Stomach (tissue), 9 donors: Measurements from ENCODE around the gene PYGM. TPM values are rescaled to one million over a fixed set of nuclear protein-coding genes. Genes with fewer than 3 reads are reported as not detected.

ENCODE experiments used
- DNase-seq, 2 donors: peaks; one replicate each; pipeline versions ENCODE4 v3.0.0 to v3.0.0-alpha.2; 2013 to 2019
- H3K27ac ChIP-seq, 5 donors: fragments of 200-600 bp in 4 of 5; sonication (generic) in 4 of 5; one replicate each; pipeline ENCODE4 v1.5.1; 2013 to 2019; ENCODE audit warnings: mild to moderate bottlenecking in 1 of 5, moderate library complexity in 1 of 5
- H3K27me3 ChIP-seq, 3 donors: fragments of 200-600 bp; sonication (generic); one replicate each; pipeline ENCODE4 v1.5.1; 2017 to 2019; ENCODE audit warnings: mixed run types in 1 of 3
- H3K36me3 ChIP-seq, 4 donors: fragments of 200-600 bp; sonication (generic); 1 replicate in 3 of 4; 2 replicates in 1 of 4; pipeline ENCODE4 v1.5.1; 2016 to 2019
- H3K4me1 ChIP-seq, 4 donors: fragments of 200-600 bp; sonication (generic); one replicate each; pipeline ENCODE4 v1.5.1; 2016 to 2019
- H3K4me3 ChIP-seq, 4 donors: fragments of 200-600 bp; sonication (generic) in 3 of 4; one replicate each; pipeline ENCODE4 v1.5.1; 2016 to 2019; ENCODE audit warnings: mild to moderate bottlenecking in 1 of 4
- H3K9me3 ChIP-seq, 4 donors: fragments of 200-600 bp; sonication (generic); one replicate each; pipeline ENCODE4 v1.5.1; 2016 to 2019
- CTCF ChIP-seq, 7 experiments: fragments of 450-650 bp in 4 of 7; fragments of 200-600 bp in 3 of 7; sonication (generic) in 3 of 7; IDR thresholded peaks; one replicate each; pipeline ENCODE4 v1.5.1; 2016 to 2019; ENCODE audit warnings: antibody characterized with exemption in 7 of 7, control low read depth in 2 of 7, mild to moderate bottlenecking in 1 of 7
- EP300 ChIP-seq: sonication (generic); formaldehyde crosslinking; IDR thresholded peaks from one replicate; pipeline ENCODE4 v1.6.1; 2017; ENCODE audit warnings: antibody characterized with exemption
- POLR2A ChIP-seq, 4 donors: fragments of 450-650 bp; IDR thresholded peaks; one replicate each; pipeline ENCODE4 v1.6.1; 2016; ENCODE audit warnings: antibody characterized with exemption in 4 of 4, control low read depth in 2 of 4, mild to moderate bottlenecking in 1 of 4, moderate library complexity in 1 of 4
- POLR2AphosphoS5 ChIP-seq, 3 donors: sonication (generic); formaldehyde crosslinking; IDR thresholded peaks; one replicate each; pipeline ENCODE4 v1.6.1; 2016; ENCODE audit warnings: antibody characterized with exemption in 3 of 3
- WGBS, 5 donors: extraction: QIAGEN DNeasy Blood & Tissue Kit in 3 of 5; methylation state at CpG; one replicate each; pipeline versions ENCODE4 v1.1.5 to v1.1.7; 2013 to 2018; 5-methylcytosine and 5-hydroxymethylcytosine counted together
- intact Hi-C: fragments of 100-400 bp; cut with DNase I; formaldehyde crosslinking; loops from one replicate; pipeline ENCODE4 v1.15.1; 2023; ENCODE audit warnings: low total_unique reads
- polyA plus RNA-seq, 3 donors: library from polyadenylated mRNA; stranded (reverse); fragments of 200-250 nt; gene quantifications; one replicate each; pipeline ENCODE4 v1.2.3, GENCODE V29; 2013
- total RNA-seq, 5 donors: library from RNA; depleted of rRNA; stranded (reverse); fragments of >200 nt; gene quantifications; one replicate each; pipeline versions ENCODE4 v1.1.0 to v1.2.3, GENCODE V29; 2014 to 2016
- donor health status: healthy with polysubstance abuse.
- donor health status: Bipolar disorder and iron deficiency.
- donor health status: healthy.

PYGM gene
- total and polyA plus RNA-seq, 8 donors = 0.37 to 3.5 (median 1.8) TPM; not detected in 1

- no peak for TF ChIP-seq POLR2AphosphoS5 (IDR thresholded peaks at IDR 0.05)
- no peak for TF ChIP-seq POLR2A (IDR thresholded peaks at IDR 0.05)
- no peak for TF ChIP-seq EP300
- no peak for TF ChIP-seq CTCF (IDR thresholded peaks at IDR 0.05)
- intact Hi-C loops = no loop called here
- 77 to 83% (median 78%) methylated on average over 12 to 15 of the region's 15 CpGs for WGBS, 5 donors
- no peaks in the 10 kb centered on the region for H3K9me3 ChIP-seq
- H3K4me3 ChIP-seq = no peak overlapping the region
- no peaks in the 10 kb centered on the region for H3K36me3 ChIP-seq
- no peak overlapping the region for H3K27ac ChIP-seq
- H3K4me1 ChIP-seq = peaks cover 6 to 14% (median 10%) of the 10 kb centered on the region in 4 donors
- no peak for DNase-seq
- peaks cover 7 to 99% (median 82%) of the 10 kb centered on the region in 3 donors for H3K27me3 ChIP-seq
These were observed 41.5 kb downstream of the PYGM start for GRCh38 chr11:64718084-64718779.

GRCh38 chr11:64717268-64717578 lies 42.6 kb downstream of the PYGM start:
- no peaks in the 10 kb centered on the region for H3K9me3 ChIP-seq
- peak in 1 of 2 donors; percentile 5 for DNase-seq
- H3K27ac ChIP-seq = no peak overlapping the region
- TF ChIP-seq POLR2A (IDR thresholded peaks at IDR 0.05) = no peak
- TF ChIP-seq CTCF (IDR thresholded peaks at IDR 0.05) = no peak
- TF ChIP-seq EP300 = no peak
- no peak for TF ChIP-seq POLR2AphosphoS5 (IDR thresholded peaks at IDR 0.05)
- no peak overlapping the region for H3K4me3 ChIP-seq
- peaks cover 14 to 100% (median 85%) of the 10 kb centered on the region in 3 donors for H3K27me3 ChIP-seq
- H3K4me1 ChIP-seq = peaks cover 11 to 17% (median 16%) of the 10 kb centered on the region in 4 donors
- 47 to 79% (median 58%) methylated on average over 2 to 4 of the region's 4 CpGs for WGBS, 5 donors
- no peaks in the 10 kb centered on the region for H3K36me3 ChIP-seq
- intact Hi-C loops = no loop called here

GRCh38 chr11:64716473-64717267 lies 43.1 kb downstream of the PYGM start:
- Histone ChIP-seq H3K4me1 (peaks cover 12 to 23% (median 19%) of the 10 kb centered on the region in 4 donors), H3K27ac (no peak overlapping the region), H3K9me3 (no peaks in the 10 kb centered on the region), H3K36me3 (no peaks in the 10 kb centered on the region), H3K4me3 (no peak overlapping the region), H3K27me3 (peaks cover 20 to 100% (median 85%) of the 10 kb centered on the region in 3 donors)
- WGBS, 5 donors = 32 to 44% (median 40%) methylated on average over 20 to 21 of the region's 21 CpGs
- TF ChIP-seq POLR2A (IDR thresholded peaks at IDR 0.05) (no peak), CTCF (IDR thresholded peaks at IDR 0.05) (no peak), POLR2AphosphoS5 (IDR thresholded peaks at IDR 0.05) (no peak), EP300 (no peak)
- intact Hi-C loops = no loop called here
- no peak for DNase-seq

- H3K36me3 ChIP-seq = no peaks in the 10 kb centered on the region
- no peak overlapping the region for H3K27ac ChIP-seq
- intact Hi-C loops = no loop called here
- peaks cover 26 to 100% (median 85%) of the 10 kb centered on the region in 3 donors for H3K27me3 ChIP-seq
- no peak overlapping the region for H3K4me3 ChIP-seq
- peaks cover 19 to 31% (median 25%) of the 10 kb centered on the region in 4 donors for H3K4me1 ChIP-seq
- WGBS, 5 donors = 46 to 58% (median 51%) methylated on average over 13 of the region's 13 CpGs
- no peaks in the 10 kb centered on the region for H3K9me3 ChIP-seq
- TF ChIP-seq POLR2A (IDR thresholded peaks at IDR 0.05) (no peak), EP300 (no peak), POLR2AphosphoS5 (IDR thresholded peaks at IDR 0.05) (no peak), CTCF (IDR thresholded peaks at IDR 0.05) (no peak)
- no peak for DNase-seq
These were observed 43.9 kb downstream of the PYGM start for GRCh38 chr11:64715756-64716472.
